AG08395 (cell line): Measurements from ENCODE around the gene LMF1.

Experiments
- DNase-seq: peaks from one replicate; pipeline ENCODE4 v3.0.0; 2012; ENCODE audit warnings: mixed read lengths, low spot score

Gene LMF1

GRCh38 chr16:1002399-1003166 is 31.8 kb upstream of the LMF1 start:
- DNase-seq, result peak; percentile 84

GRCh38 chr16:1001096-1001495 is 30.3 kb upstream of the LMF1 start:
- DNase-seq, result no peak

DNA sequence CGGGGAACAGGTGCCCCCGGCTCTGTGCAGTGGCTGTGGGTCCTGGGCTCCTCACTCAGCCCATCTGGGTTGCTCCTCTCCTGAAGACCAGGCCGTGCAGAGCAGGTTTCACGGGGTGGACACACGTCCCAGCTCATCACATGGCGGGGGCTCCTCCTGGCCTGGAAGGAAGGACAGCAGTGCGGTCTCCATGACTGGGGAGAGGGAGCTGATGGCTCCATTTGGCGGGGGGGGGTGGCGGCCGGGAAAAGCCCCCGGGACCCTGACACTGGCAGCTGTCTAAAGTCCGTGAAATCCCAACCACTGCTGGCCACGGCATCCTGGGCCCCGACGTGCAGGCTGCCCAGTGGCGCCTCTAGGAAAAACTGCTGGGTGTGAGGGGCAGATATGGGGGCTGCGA is 29.8 kb upstream of the LMF1 start:
- no peak for DNase-seq

GRCh38 chr16:999677-1000076 is 28.9 kb upstream of the LMF1 start:
- DNase-seq, result no peak

- DNase-seq, result no peak
These were observed 27.8 kb upstream of the LMF1 start for GRCh38 chr16:998615-999014.

DNA sequence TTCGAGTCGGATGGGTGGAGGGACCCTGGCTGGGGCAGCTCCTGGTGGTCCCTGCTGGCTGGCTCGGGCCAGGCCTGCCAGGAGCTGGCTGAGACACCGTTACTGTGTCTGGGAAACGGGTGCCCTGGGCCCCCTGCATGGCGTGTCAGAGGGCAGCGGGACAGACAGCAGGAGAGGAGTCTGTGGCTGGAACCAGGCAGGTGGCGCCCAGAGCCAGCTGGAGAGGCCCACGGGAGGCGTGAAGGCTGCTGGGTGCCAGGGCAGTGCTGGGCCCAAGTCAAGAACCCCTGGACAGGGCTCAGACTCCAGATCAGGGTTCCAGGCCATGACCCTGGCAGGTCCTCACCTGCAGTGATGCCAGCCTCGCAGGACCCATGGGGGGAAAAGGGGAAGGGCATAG is 27.4 kb upstream of the LMF1 start:
- no peak for DNase-seq

- DNase-seq, result peak; percentile 26
These were observed 26.8 kb upstream of the LMF1 start for GRCh38 chr16:997440-998051.

GRCh38 chr16:996681-997080 is 25.9 kb upstream of the LMF1 start:
- no peak for DNase-seq

GRCh38 chr16:995783-996182 is 25.0 kb upstream of the LMF1 start:
- DNase-seq, result no peak

DNA sequence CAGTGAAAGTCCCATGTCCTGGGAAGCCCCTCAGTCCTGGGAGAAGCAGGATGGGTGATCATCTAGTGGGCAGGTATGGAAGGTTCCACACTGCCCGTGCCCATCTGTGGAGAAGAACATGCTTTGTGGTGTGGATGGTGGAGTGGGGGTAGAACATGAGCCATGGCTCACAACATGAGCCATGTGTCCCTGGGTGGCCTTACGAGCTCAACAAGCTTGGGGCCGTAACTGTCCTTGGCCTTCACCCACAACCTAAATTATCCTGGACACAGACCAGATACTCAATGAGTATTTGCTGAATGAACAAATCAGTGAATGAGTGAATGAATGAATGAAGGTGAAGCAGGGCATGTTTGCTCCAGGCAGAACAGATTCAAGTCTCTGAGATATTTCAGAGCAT is 24.3 kb upstream of the LMF1 start:
- no peak for DNase-seq

- DNase-seq, result no peak
These were observed 22.9 kb upstream of the LMF1 start for GRCh38 chr16:993731-994130.

GRCh38 chr16:991773-992172 is 21.0 kb upstream of the LMF1 start:
- no peak for DNase-seq

DNA sequence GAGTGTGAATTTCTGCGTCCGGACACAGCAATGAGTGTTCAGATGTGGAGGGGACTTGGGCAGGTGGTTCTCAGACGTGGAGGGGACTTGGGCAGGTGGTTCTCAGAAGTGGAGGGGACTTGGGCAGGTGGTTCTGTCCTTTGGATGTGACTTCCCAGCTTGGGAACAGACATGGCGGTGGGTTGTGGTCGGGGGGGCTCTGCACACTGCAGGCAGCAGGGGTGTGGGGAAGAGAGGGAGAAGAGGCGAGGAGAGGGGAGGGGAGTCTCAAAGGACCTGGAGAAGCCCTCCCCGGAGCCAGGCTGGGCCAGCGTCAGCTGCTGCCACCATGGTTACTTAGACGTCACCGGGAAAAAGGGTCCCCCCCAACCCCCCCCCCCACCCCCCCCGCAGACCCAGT is 20.6 kb upstream of the LMF1 start:
- DNase-seq, result no peak

DNA sequence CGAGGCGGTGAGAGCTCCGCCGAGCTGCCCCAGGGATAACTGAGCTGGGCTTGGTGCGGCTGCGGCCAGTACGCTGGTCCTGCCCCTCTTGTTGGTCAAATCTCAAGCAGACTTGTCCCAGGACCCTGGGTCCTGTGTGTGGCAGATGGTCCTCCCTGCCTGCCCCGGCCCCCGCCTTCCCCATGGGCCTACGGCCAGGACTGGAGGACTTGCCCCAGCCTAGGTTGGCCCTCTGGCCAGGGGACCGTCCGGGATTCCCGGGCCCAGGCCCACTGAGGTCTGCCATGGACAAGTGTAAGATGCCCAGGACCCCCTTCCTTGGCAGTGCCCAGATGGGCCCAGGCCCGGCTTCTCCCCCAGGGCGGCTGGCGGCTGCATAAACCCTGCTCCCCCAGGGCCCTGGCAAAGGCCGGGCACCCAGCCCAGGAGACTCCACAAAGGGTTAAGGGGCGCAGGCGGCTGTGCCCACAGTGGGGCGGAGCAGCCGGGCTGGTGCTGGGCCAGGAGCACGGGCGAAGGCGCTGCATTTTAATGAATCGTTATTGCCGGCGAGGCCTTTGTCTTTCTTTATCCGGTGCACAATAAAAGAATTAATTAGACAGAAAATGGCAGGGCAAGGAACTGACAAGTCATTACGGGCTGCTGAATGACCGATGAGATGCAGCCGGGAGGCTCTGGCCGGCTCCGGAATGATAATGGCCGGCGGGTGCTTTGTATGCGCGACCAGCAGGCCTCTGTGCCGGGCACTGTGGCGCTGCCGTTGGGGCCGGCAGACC is 19.9 kb upstream of the LMF1 start:
- no peak for DNase-seq

DNA sequence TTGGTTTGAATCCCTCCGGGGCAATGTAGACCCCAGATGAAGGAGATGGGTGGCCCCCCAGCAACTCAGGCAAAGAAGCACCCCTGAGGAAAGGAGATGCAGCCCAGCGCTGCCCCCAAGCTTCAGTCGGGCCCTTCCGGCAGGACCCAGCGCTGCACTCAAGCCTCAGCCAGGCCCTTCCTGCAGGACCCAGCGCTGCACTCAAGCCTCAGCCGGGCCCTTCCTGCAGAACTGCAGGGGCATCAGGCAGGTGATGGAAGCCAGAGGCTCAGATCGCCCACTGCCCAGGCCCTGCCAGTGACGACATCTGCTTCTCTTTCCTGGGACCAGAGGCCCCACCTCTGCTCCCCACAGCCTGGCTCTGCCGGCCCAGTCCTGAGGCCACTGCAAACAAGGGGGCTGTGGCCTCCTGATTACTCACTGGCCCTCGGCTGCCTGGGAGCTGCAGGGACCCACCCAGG is 18.6 kb upstream of the LMF1 start:
- no peak for DNase-seq

DNA sequence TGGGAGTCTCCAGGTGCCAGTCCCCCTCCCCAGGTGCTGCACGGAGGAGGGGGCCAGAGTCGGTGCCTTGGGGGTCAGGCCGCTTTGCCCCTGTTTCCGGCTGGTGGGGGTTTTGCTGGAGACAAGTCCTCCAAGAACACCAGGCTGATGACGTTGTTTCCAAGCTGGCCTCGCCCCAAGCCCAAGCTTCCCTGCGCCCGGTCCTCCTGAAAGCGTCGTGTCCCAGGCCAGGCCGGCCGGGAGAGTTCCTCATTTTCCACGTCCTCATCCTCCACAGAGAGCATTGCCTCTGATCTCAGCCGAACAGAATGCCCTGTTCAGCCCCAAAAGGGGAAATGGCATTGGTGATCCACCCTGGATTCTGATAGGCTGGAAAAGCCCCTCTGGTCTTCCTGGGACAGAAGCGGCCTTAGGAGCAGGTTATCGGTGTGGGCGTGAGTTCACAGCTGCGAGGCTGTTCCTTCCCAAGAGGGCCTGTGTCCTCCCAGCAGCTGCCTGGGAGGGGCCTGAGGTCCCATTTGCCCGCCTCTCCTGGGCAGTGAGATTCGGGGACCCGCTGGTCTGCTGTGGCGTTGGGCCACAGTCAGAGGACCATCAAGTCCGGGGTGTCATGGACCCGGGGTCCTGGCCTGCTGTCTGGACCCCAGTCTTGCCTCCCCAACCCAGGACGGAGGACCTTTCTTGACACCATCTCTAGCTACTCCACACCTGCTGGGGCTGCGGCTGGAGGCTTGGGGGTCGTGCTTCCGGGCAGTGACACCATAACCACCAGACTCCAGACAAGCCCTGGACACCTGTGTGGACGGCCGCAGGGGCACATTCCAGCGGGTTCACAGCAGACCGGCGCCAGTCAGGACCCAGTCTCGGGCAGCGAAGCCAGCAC is 17.9 kb upstream of the LMF1 start:
- DNase-seq, result no peak

- DNase-seq, result no peak
These were observed 17.1 kb upstream of the LMF1 start for GRCh38 chr16:987906-988305.

- no peak for DNase-seq
These were observed 16.3 kb upstream of the LMF1 start for GRCh38 chr16:986925-987582.

- DNase-seq, result no peak
These were observed 15.6 kb upstream of the LMF1 start for GRCh38 chr16:986411-986810.

DNA sequence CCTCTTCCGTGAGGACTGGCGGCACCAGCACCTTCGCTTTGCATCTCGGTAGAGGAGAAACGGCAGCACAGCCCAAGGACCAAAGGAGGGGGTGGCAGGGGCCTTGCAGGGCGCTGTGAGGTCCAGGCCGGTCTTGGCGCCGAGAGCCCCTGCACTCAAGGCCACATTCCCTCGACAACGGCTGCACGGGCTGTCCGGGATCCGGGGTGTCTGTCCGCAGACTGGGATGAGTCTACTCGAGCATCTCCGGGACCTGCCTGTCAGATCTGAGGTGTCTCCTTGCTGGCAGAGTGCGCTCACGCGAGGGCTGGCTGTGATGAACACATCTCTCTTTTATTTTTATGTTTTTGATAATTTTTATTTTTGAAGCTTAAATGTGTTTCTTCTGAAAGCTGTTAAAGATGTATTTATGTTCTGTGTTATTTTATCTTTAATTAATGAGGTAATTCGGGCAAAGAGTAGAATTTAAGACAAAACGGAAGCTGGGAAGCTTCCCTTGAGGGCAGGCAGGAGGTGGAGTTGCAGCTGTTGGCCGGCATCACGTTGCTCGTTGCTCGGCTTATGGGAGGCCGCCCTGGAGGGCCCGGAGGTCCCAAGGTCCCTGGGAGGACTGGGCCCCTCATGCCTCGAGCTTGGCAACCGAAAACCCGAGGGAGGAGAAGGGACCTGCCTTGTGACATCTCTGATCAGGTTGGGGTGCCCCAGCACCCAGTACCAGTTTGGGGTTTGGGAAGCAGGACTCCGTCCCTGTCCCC is 15.0 kb upstream of the LMF1 start:
- DNase-seq, result no peak
